ENCODE data around the gene FAM83D.

- no peak for TF ChIP-seq POLR2A (IDR thresholded peaks at IDR 0.05)
- TF ChIP-seq CTCF (IDR thresholded peaks at IDR 0.05) = no peak
Observed at GRCh38 chr20:38920851-38921250, 5.4 kb upstream of the FAM83D start.

Measured in heart left ventricle (tissue), 13 donors.